HCT116 (cell line): Measurements from ENCODE around the gene TLN1. TPM values are rescaled to one million over a fixed set of nuclear protein-coding genes. Genes with fewer than 3 reads are reported as not detected.

Experiments used
- ATAC-seq: fragments of 200-7000 bp; cut with Tn5 transposase; 2 replicates; pipeline ENCODE4 v1.9.1; 2020; ENCODE audit warnings: mild to moderate bottlenecking, moderate library complexity
- BruUV-seq: library from RNA; stranded (reverse); fragments of 400-500 nt; replicated peaks from 2 replicates; lab custom pipeline; 2021; lab: Mats Ljungman, UMichigan
- CTCF ChIA-PET: fragments of 300-600 bp; sonication (Branson Sonifier 250); formaldehyde crosslinking; loops from one replicate; lab custom pipeline; 2021; ENCODE audit warnings: antibody characterized with exemption; lab: Charles Lee
- POLR2A ChIA-PET: fragments of 300-600, 350-600 bp; sonication (Branson Sonifier 250); formaldehyde crosslinking; loops from one replicate; lab custom pipeline; 2021; ENCODE audit warnings: antibody characterized with exemption; lab: Charles Lee
- RAD21 ChIA-PET, 2 experiments: fragments of 300-600 bp; sonication (Branson Sonifier 250); formaldehyde crosslinking; loops; one replicate each; lab custom pipeline; 2023; ENCODE audit warnings: low total read pairs in 2 of 2; ENCODE audit not compliant: uncharacterized antibody in 2 of 2, unreplicated experiment in 2 of 2, low non-redundant PET in 1 of 2; lab: Charles Lee
- DNase-seq: peaks from one replicate; pipeline ENCODE4 v3.0.0-alpha.2; 2010; ENCODE audit warnings: low read depth, low spot score
- H2AFZ ChIP-seq: fragments of 200-600 bp; shearing (Covaris generic), sonication (generic); 2 replicates; pipeline ENCODE4 v1.6.1; 2017; ENCODE audit warnings: low read depth, mixed run types, mixed read lengths, antibody characterized with exemption, low read length; ENCODE audit not compliant: poor library complexity, severe bottlenecking
- H3K27ac ChIP-seq: 2 replicates; pipeline ENCODE4 v1.5.1; 2012; ENCODE audit warnings: low read depth, low read length
- H3K27me3 ChIP-seq: fragments of 200-600 bp; sonication (generic); 2 replicates; pipeline ENCODE4 v1.6.1; 2016; ENCODE audit warnings: mixed run types, low read length, mixed read lengths; ENCODE audit not compliant: insufficient read depth
- H3K36me3 ChIP-seq, 2 experiments: fragments of 200-500 bp in 1 of 2; fragments of 200-600 bp in 1 of 2; sonication (Bioruptor generic) in 1 of 2; sonication (generic) in 1 of 2; 2 replicates each; pipeline versions ENCODE4 v1.5.1 to v1.6.1; 2014 to 2016; ENCODE audit warnings: low read length in 2 of 2, inconsistent platforms in 1 of 2, mixed read lengths in 1 of 2, mixed run types in 1 of 2; ENCODE audit not compliant: insufficient read depth in 2 of 2, control insufficient read depth in 1 of 2
- H3K4me1 ChIP-seq, 2 experiments: fragments of 200-600 bp in 1 of 2; sonication (generic) in 1 of 2; 2 replicates each; pipeline versions ENCODE4 v1.5.1 to v1.6.1; 2012 to 2017; ENCODE audit warnings: low read length in 2 of 2, inconsistent platforms in 1 of 2, mild to moderate bottlenecking in 1 of 2, mixed read lengths in 1 of 2, mixed run types in 1 of 2, moderate library complexity in 1 of 2; ENCODE audit not compliant: insufficient read depth in 2 of 2, control insufficient read depth in 1 of 2
- H3K4me2 ChIP-seq: fragments of 200-600 bp; sonication (generic); 2 replicates; pipeline ENCODE4 v1.6.1; 2017; ENCODE audit warnings: mixed run types, low read length, mixed read lengths
- H3K4me3 ChIP-seq, 2 experiments: fragments of 200-600 bp in 1 of 2; sonication (generic) in 1 of 2; replicated peaks in 1 of 2; 2 replicates each; pipeline ENCODE4 v1.5.1; 2011 to 2016; ENCODE audit warnings: low read length in 2 of 2, control low read depth in 1 of 2, low read depth in 1 of 2, mild to moderate bottlenecking in 1 of 2, mixed read lengths in 1 of 2, mixed run types in 1 of 2
- H3K79me2 ChIP-seq: fragments of 200-600 bp; sonication (generic); 2 replicates; pipeline ENCODE4 v1.6.1; 2017; ENCODE audit warnings: mild to moderate bottlenecking, mixed run types, low read length, moderate library complexity, mixed read lengths; ENCODE audit not compliant: insufficient read depth
- H3K9ac ChIP-seq: fragments of 200-600 bp; sonication (generic); 2 replicates; pipeline ENCODE4 v1.6.1; 2016; ENCODE audit warnings: low read length, mixed read lengths
- H3K9me2 ChIP-seq: fragments of 200-600 bp; sonication (generic), shearing (Covaris generic); 2 replicates; pipeline ENCODE4 v1.6.1; 2017; ENCODE audit warnings: mixed run types, mild to moderate bottlenecking, moderate library complexity; ENCODE audit not compliant: insufficient read depth
- H3K9me3 ChIP-seq, 2 experiments: fragments of 200-500 bp in 1 of 2; fragments of 200-600 bp in 1 of 2; sonication (Bioruptor generic) in 1 of 2; sonication (generic) in 1 of 2; 2 replicates each; pipeline ENCODE4 v1.6.1; 2014 to 2017; ENCODE audit warnings: low read length in 2 of 2, mixed read lengths in 2 of 2, inconsistent platforms in 1 of 2, low read depth in 1 of 2, mild to moderate bottlenecking in 1 of 2, mixed run types in 1 of 2, moderate library complexity in 1 of 2; ENCODE audit not compliant: control insufficient read depth in 1 of 2, insufficient read depth in 1 of 2
- H4K20me1 ChIP-seq: fragments of 200-600 bp; sonication (generic), shearing (Covaris generic); 2 replicates; pipeline ENCODE4 v1.6.1; 2017; ENCODE audit warnings: mixed run types, mild to moderate bottlenecking, moderate library complexity; ENCODE audit not compliant: insufficient read depth
- CBX3 ChIP-seq: IDR thresholded peaks from 2 replicates; pipeline ENCODE4 v1.6.1; 2012; ENCODE audit warnings: low read depth
- EGR1 ChIP-seq: IDR thresholded peaks from 2 replicates; pipeline ENCODE4 v1.6.1; 2012; ENCODE audit warnings: low read depth
- EZH2phosphoT487 ChIP-seq: fragments of 200-600 bp; IDR thresholded peaks from 2 replicates; pipeline ENCODE4 v1.6.1; 2018; ENCODE audit warnings: antibody characterized with exemption, borderline replicate concordance
- POLR2A ChIP-seq: IDR thresholded peaks from 2 replicates; pipeline ENCODE4 v1.7.0; 2011; ENCODE audit warnings: borderline replicate concordance; ENCODE audit not compliant: insufficient read depth, insufficient read length; ENCODE audit errors: extremely low read depth
- POLR2AphosphoS5 ChIP-seq: IDR thresholded peaks from 2 replicates; pipeline ENCODE4 v1.6.1; 2011; ENCODE audit warnings: mild to moderate bottlenecking, low read depth, low read length, moderate library complexity
- REST ChIP-seq: IDR thresholded peaks from 2 replicates; pipeline ENCODE4 v1.6.1; 2012; ENCODE audit warnings: low read depth
- SRF ChIP-seq: IDR thresholded peaks from 2 replicates; pipeline ENCODE4 v1.6.1; 2012; ENCODE audit warnings: low read depth
- ZFX ChIP-seq: fragments of 450-650 bp; IDR thresholded peaks from 2 replicates; pipeline ENCODE4 v1.6.1; 2017
- intact Hi-C: fragments of 100-400 bp; cut with micrococcal nuclease; formaldehyde crosslinking; loops from 2 replicates; pipeline ENCODE4 v1.10.0; 2022
- total RNA-seq: library from RNA; stranded (reverse); gene quantifications from one replicate; pipeline ENCODE4 v1.2.1, GENCODE V29; 2021; ENCODE audit not compliant: unreplicated experiment

The TLN1 gene
- total RNA-seq, 1 experiment from 2014 or later, result 144 TPM

GRCh38 chr9:35743880-35744518 is 12.0 kb upstream of the TLN1 start:
- Histone ChIP-seq H3K27ac (no peak overlapping the region), H3K4me3 (no peak overlapping the region)
- no peak for TF ChIP-seq SRF
- no peak for TF ChIP-seq ZFX
- no peak for TF ChIP-seq EZH2phosphoT487
- no peak for TF ChIP-seq CBX3
- no peak for TF ChIP-seq REST
- no peak for TF ChIP-seq POLR2AphosphoS5
- TF ChIP-seq POLR2A, result no peak
- TF ChIP-seq EGR1, result no peak
- TF ChIP-seq, all 23 proteins: peak for 0
- Histone ChIP-seq H3K9me3 (no peaks in the 10 kb centered on the region), H3K79me2 (peaks cover 64% of the 10 kb centered on the region), H2AFZ (no peak overlapping the region), H3K36me3 (peaks cover 45 to 53% of the 10 kb centered on the region in 2 experiments; a peak in 3 of 4 replicates), H4K20me1 (peaks cover 7% of the 10 kb centered on the region; the same call in 1 of the 2 replicates), H3K27me3 (no peaks in the 10 kb centered on the region), H3K4me2 (no peak overlapping the region), H3K9ac (no peak overlapping the region), H3K9me2 (no peaks in the 10 kb centered on the region), H3K4me1 (peaks cover 15 to 17% of the 10 kb centered on the region in 2 experiments)
- POLR2A ChIA-PET, result no interaction called here
- intact Hi-C loops, result no loop called here
- ATAC-seq, result no peak
- no TSS peak for BruUV-seq
- RAD21 ChIA-PET, result no interaction called here
- no peak for DNase-seq
- CTCF ChIA-PET, result interaction anchor here (1.1 kb wide), 1 partner anchor 12 kb away, joined by 3 read pairs; no protein-coding TSS in a partner anchor
